ENCODE data around the gene NYAP1. TPM values are rescaled to one million over a fixed set of nuclear protein-coding genes. Genes with fewer than 3 reads are reported as not detected.
"Not testable (repeated sequence)": the region's sequence is repeated elsewhere in the genome, so short reads cannot be mapped to it uniquely, and the experiment has no call there.

NYAP1 gene
- total RNA-seq, 4 donors from 2014 or later = 1.7 to 3.2 (median 1.9) TPM

- no peaks in the 10 kb centered on the region for H3K36me3 ChIP-seq
- peak overlapping the region; percentile 61 to 86 (median 78) for H3K27ac ChIP-seq (replicated peaks in 1 of 4)
- peak overlapping the region; percentile 22 to 95 (median 43) for H3K4me3 ChIP-seq
- H3K27me3 ChIP-seq = no peaks in the 10 kb centered on the region
- TF ChIP-seq POLR2A (IDR thresholded peaks at IDR 0.05; ENCODE audit: low read depth) (no peak), EP300 (IDR thresholded peaks at IDR 0.05) (no peak), CTCF (IDR thresholded peaks at IDR 0.05) (no peak), POLR2AphosphoS5 (IDR thresholded peaks at IDR 0.05) (no peak)
- intact Hi-C loops (cut with DNase I) = no loop called here
- DNase-seq (ENCODE audit: extremely low spot score) = no peak
- peaks cover 16 to 46% (median 44%) of the 10 kb centered on the region in 4 donors for H3K4me1 ChIP-seq
- 10% methylated on average over 8 of the region's 8 CpGs for WGBS
- no peaks in the 10 kb centered on the region for H3K9me3 ChIP-seq
Measured at GRCh38 chr7:100538348-100538653, 54.6 kb downstream of the NYAP1 start.

DNA sequence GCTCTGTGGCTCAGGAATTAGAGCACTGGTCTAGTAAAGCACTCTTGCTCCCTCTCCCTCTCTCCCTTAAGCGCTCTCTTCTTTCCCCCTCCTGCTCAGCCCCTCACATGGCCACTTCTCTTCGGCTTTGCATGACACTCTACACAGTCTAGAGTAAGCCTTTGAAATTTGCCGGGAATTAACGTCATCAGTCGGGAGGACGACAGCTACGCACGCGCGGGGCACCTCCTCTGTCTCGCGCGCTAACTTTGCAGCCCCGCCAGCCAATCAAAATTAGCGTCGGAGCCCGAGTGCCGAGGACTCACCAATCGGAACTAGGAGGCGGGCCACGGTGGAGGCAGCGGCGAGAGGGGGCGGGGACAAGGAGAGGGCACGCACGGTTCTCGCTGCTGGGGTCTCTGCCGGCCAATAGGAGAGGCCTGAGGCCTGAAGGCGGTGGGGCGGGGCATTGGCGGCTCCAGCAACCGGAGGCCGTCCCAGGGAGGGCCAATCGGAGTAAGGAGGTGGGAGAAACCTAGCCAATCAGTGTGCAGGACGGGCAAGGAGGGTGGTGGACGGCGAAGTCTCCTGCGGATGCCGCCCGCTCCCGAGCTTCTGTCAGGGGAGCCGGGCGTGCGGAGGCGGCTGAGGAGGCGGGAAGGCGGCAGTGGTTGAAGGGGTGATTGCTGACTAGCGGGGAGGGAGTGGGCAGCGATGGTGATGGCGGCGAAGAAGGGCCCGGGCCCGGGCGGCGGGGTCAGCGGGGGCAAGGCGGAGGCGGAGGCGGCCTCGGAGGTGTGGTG lies 55.1 kb downstream of the NYAP1 start, which contains the start of gene AGFG2:
AGFG2 (plus strand) TSS at position 550 of the 782 bp plus-strand sequence; CDS start at position 694, 144 bp downstream.
- WGBS = under 1% methylated on average over 37 of the region's 60 CpGs
- Histone ChIP-seq H3K27ac (replicated peaks in 1 of 4) (peak within 1 kb of the TSS; percentile 82 to 92 (median 89)), H3K36me3 (no peaks in the 10 kb centered on the region), H3K27me3 (no peaks in the 10 kb centered on the region), H3K4me1 (peaks cover 16 to 52% (median 49%) of the 10 kb centered on the region in 4 donors), H3K9me3 (no peaks in the 10 kb centered on the region), H3K4me3 (peak within 1 kb of the TSS; percentile 90 to 98 (median 95))
- peak; percentile 100 for DNase-seq (ENCODE audit: extremely low spot score)
- TF ChIP-seq POLR2A (IDR thresholded peaks at IDR 0.05; ENCODE audit: low read depth) (peak; percentile 42), EP300 (IDR thresholded peaks at IDR 0.05) (peak; percentile 18), CTCF (IDR thresholded peaks at IDR 0.05) (peak in 1 of 3 experiments; percentile 34), POLR2AphosphoS5 (IDR thresholded peaks at IDR 0.05) (peak; percentile 92 to 98)
- intact Hi-C loops (cut with DNase I) = no loop called here

DNA sequence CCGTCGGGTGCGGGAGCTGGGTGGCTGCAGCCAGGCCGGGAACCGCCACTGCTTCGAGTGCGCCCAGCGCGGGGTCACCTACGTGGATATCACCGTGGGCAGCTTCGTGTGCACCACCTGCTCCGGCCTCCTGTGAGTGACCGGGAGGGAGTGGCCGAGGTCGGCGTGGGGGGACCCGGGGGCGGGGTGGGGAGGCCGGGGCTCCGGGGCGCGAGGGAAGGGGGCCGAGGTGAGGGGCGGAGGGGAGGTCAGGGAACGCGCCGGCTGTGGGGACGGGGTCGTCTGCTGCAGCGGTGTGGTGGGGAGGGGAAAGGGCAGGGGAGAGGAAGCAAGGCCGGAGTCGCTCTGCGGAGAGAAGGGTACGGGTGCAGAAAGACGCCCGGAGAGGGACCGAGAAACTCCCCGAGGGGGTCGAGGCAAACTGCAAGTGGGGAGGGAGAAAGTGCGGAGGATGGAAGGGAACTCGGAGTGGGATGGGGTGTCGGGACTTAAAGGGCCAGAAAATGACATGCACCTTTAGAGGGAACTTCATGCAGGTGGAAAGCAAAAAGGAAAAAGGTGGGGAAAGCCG lies 55.8 kb downstream of the NYAP1 start:
- H3K27me3 ChIP-seq = no peaks in the 10 kb centered on the region
- no peak for TF ChIP-seq POLR2AphosphoS5 (IDR thresholded peaks at IDR 0.05)
- no peak for TF ChIP-seq EP300 (IDR thresholded peaks at IDR 0.05)
- TF ChIP-seq POLR2A (IDR thresholded peaks at IDR 0.05; ENCODE audit: low read depth) = no peak
- no peak for TF ChIP-seq CTCF (IDR thresholded peaks at IDR 0.05)
- peak overlapping the region; percentile 90 to 98 (median 95) for H3K4me3 ChIP-seq
- WGBS = 2% methylated on average over 27 of the region's 44 CpGs
- no peaks in the 10 kb centered on the region for H3K36me3 ChIP-seq
- peak overlapping the region; percentile 82 to 92 (median 89) for H3K27ac ChIP-seq (replicated peaks in 1 of 4)
- intact Hi-C loops (cut with DNase I) = no loop called here
- H3K4me1 ChIP-seq = peaks cover 21 to 58% (median 56%) of the 10 kb centered on the region in 4 donors
- DNase-seq (ENCODE audit: extremely low spot score) = no peak
- no peaks in the 10 kb centered on the region for H3K9me3 ChIP-seq

DNA sequence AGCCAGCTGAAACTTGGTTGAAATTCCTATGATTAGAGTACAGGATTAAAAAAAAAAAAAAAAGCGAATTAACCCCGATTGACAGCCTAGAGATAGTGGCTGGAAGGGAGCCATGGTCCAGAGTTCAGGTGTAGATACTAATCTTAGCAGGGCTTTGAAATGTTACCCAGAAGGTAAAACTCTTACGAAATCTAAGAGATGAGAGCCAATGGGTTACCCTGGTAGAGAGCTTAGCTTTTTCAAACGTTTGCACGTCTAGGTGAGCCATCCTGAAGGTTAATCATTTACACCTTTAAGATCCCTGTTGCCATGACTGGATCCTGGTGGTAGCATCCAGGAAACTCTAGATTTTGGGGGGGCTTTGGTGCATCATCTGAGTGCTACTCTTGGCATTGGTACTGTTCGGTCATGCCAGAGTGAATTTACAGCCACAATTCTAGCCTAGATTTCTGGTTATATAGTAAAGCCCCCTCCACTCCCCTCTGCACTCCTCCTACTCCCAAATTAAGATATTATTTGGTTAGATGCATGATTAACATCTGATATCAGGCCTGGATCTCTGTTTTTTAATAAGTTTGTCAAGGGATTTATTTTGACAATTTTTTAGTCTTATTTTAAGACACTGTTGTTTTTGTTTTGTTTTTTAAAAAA lies 56.5 kb downstream of the NYAP1 start:
- WGBS = 49% methylated on average over 6 of the region's 6 CpGs
- TF ChIP-seq POLR2AphosphoS5 (IDR thresholded peaks at IDR 0.05) (no peak), POLR2A (IDR thresholded peaks at IDR 0.05; ENCODE audit: low read depth) (no peak), CTCF (IDR thresholded peaks at IDR 0.05) (no peak), EP300 (IDR thresholded peaks at IDR 0.05) (no peak)
- H3K9me3 ChIP-seq = no peaks in the 10 kb centered on the region
- no peaks in the 10 kb centered on the region for H3K27me3 ChIP-seq
- intact Hi-C loops (cut with DNase I) = no loop called here
- peak overlapping the region in 1 of 4 donors; percentile 92 for H3K27ac ChIP-seq (replicated peaks in 1 of 4)
- peak overlapping the region; percentile 90 to 98 (median 95) for H3K4me3 ChIP-seq
- H3K4me1 ChIP-seq = peaks cover 28 to 65% (median 63%) of the 10 kb centered on the region in 4 donors
- H3K36me3 ChIP-seq = no peaks in the 10 kb centered on the region
- no peak for DNase-seq (ENCODE audit: extremely low spot score)

GRCh38 chr7:100541309-100541708 lies 57.6 kb downstream of the NYAP1 start:
- H3K27ac ChIP-seq (replicated peaks in 1 of 4); H3K27me3 ChIP-seq; H3K9me3 ChIP-seq; DNase-seq (ENCODE audit: extremely low spot score); intact Hi-C loops (cut with DNase I); H3K4me3 ChIP-seq; H3K36me3 ChIP-seq: not testable (repeated sequence)
- 83% methylated on average over 7 of the region's 7 CpGs for WGBS
- H3K4me1 ChIP-seq = peaks cover 39 to 76% (median 74%) of the 10 kb centered on the region in 4 donors
